DOHH2 (cell line): ENCODE results near the gene TNMD.

Experiments
- CTCF ChIP-seq: fragments of 200-600 bp; sonication (generic); IDR thresholded peaks from one replicate; pipeline ENCODE4 v1.5.1; 2014; ENCODE audit warnings: antibody characterized with exemption, mild to moderate bottlenecking, low read depth, low read length; ENCODE audit not compliant: poor library complexity, severe bottlenecking
- EZH2phosphoT487 ChIP-seq: fragments of 200-600 bp; sonication (generic); IDR thresholded peaks from 2 replicates; pipeline ENCODE4 v1.6.1; 2017; ENCODE audit warnings: borderline replicate concordance, mild to moderate bottlenecking, antibody characterized with exemption, low read length, moderate library complexity, mixed read lengths

- TF ChIP-seq CTCF (no peak), EZH2phosphoT487 (no peak)
Measured at GRCh38 chrX:100609591-100609990, 24.9 kb downstream of the TNMD start.
